Pulmonary artery endothelial cell (primary cell): ENCODE results near the gene PFKL. TPM values are rescaled to one million over a fixed set of nuclear protein-coding genes. Genes with fewer than 3 reads are reported as not detected.

ENCODE experiments used
- DNase-seq: peaks from one replicate; pipeline ENCODE4 v3.0.0-alpha.2; 2011; ENCODE audit warnings: low read depth, low spot score
- total RNA-seq: library from RNA; depleted of rRNA; stranded (reverse); fragments of >200 nt; gene quantifications from 2 replicates; pipeline ENCODE4 v1.2.3, GENCODE V29; 2014

The PFKL gene
- 205 and 317 TPM in 2 replicates for total RNA-seq

DNA sequence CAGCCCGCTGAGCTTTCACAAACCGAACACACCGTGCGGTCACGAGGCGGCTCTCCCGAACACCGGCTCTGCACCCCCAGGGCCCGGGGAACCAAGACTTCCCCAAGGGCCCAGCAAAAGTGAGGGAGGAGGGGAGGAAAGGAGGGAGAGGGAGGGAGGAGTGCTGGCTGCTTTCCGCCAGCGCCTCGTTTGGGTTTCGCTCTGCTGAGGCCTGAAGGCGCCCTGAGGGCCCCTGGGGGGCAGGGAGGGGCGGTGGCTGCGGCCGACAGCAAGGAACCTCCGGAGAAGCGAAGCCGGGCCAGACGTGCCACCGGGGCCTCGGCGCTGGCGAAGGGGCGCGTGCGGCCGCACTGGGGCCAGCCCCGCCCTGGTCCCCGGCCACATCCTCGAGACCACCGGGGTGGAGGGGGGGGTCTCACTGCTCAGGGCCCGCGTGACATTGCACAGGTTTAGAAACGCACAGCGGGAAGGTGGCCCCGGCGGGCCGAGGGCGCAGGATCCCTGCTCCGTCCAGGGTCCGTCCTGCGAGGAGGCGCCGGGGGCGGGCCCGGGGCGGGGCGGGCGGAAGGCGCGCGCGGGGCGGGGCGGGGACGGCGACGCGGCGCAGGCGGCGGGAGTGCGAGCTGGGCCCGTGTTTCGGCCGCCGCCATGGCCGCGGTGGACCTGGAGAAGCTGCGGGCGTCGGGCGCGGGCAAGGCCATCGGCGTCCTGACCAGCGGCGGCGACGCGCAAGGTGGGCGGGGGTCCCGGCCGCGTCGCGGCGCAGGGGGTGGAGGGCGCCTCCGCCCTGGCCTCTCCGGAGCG, at the start of gene PFKL:
TSS of gene PFKL (plus strand) at position 596 of the 804 bp plus-strand sequence. CDS start at position 649, 53 bp downstream.
- no peak for DNase-seq

GRCh38 chr21:44253832-44254710, 45.8 kb upstream of the PFKL start:
- DNase-seq: no peak

- DNase-seq: no peak
These were observed 44.3 kb upstream of the PFKL start for GRCh38 chr21:44255511-44255981.

- DNase-seq: no peak
These were observed 41.7 kb upstream of the PFKL start for GRCh38 chr21:44258056-44258725.

DNA sequence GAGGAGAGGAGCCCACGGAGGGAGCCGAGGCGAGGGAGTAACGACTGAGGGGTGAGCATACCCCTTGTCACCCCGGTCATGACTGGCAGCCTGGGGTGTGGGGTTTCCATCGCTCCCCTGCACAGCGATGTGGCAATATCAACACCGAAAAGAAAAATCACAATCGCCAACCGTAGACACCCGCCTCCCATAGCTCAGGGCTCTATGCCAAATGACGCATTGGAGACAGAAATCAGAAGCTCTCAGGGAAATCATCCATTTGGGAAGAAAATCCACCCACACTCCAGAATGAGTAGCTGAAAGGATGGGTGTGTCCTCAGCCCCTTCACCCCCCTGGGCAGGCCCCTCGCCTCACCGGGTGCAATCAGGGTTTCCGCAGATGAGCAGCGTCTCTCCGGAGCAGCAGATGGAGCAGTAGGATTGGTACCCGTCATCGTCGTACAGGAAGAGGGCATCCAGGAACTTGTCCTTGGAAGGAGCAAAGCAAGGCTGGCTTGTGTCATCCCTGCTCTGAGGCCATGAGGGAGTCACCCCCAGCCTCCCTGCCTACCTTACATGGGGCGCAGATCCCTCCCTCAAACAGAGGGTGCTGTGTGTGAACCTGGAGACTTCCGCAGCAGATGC, 40.7 kb upstream of the PFKL start:
- DNase-seq: no peak

GRCh38 chr21:44260066-44260465, 39.8 kb upstream of the PFKL start:
- no peak for DNase-seq

DNA sequence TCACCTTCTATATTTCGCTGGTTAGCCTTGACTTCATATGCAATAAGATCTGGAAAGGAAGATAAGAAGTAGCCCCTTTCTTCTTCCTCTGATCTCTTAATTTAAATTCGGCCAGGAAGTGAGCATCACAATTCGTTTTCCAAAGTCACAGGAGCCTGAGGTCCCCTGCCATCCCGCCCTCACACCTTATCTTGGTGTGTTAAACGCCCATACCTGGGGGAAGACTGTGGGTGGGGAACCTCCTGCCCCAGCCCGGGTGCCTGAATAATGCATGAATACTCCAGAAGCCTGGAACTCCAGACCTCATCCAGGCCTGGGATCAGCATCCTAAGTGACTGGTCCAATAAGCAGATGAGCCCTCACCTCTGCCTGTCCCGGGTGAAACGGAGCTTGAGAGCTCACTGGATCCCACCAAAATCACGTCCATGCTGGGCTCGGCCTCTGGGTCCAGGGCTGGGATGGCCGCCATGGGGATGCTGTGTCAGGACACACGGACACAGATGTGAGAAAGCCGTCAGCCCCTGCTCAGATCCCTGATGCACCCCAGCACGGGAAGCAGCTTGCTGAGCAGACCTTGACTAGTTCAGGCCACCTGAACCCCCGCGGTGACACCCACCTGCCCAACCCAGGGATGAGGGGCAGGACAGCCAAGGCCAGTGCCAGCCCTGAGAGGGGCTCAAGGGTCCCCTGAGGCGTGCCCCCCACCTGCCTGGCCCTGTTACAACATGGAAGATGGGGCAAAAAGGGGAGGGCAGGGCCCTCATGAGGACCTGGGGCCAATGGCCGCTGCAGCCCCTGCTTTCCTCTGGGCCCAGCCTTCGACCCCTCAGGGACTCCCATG, 38.8 kb upstream of the PFKL start:
- DNase-seq: no peak

GRCh38 chr21:44261675-44262295, 38.1 kb upstream of the PFKL start, which contains the start of gene DNMT3L:
Gene DNMT3L (minus strand): TSS chr21:44261897. CDS start chr21:44261259, 638 bp downstream.
- no peak for DNase-seq

DNA sequence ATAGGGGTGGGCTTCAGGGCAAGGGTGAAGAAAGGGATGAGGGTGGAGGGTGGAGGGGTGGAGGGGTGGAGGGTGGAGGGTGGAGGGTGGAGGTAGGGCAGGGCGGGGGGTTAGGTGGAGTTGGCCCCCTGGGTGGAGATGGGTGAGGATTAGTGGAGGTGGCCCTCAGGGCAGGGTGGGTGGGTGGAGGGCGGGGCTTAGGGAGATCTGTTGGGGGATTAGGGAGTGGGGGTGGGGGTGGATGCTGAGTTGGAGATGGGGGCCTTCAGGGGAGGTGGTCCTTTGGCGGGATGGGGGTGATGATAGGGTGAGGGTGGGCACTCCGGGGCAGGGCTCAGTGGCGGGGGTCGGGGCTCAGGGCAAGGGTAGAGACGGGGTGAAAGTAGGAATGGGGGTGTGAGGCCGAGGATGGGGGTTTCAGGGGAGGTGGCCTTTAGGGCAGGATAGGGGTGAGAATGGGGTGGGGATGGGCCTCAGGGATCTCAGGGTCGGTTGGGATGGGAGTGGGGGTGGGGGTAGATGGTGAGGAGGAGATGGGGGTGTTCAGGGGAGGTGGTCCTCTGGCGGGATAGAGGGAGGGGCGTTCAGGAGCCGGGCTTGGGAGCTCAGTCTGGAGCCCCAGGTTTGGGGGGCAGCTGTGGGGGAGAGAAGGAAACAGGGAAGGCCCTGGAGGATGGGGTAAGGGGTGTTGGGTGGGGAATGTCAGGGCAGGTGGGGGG, 37.4 kb upstream of the PFKL start:
- no peak for DNase-seq

DNA sequence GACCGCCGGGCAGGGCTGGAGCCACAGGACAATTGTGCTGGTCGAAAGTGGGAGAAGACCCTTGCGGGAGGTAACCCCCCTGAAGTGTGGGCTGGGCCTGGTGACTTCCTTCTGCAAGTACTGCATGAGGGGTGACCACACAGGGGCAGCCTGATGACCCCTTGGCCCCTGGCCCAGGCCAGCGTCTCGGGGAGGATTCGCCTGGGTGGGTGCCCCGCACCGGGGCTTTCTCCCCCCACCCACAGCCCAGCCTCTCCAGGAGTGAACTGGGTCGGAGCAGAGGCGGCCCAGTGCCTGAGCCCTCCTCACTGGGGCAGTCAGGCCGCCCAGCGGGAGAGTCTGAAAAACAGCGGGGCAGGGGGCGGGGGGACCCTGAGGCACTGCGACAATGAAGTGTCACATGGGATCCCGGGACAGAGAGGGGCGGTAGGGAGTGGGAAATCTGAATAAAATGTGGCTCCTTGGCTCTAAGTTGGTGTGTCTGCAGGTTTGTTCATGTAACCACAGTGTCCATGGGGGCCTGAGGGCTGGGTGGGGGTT, 36.6 kb upstream of the PFKL start:
- DNase-seq: no peak

DNA sequence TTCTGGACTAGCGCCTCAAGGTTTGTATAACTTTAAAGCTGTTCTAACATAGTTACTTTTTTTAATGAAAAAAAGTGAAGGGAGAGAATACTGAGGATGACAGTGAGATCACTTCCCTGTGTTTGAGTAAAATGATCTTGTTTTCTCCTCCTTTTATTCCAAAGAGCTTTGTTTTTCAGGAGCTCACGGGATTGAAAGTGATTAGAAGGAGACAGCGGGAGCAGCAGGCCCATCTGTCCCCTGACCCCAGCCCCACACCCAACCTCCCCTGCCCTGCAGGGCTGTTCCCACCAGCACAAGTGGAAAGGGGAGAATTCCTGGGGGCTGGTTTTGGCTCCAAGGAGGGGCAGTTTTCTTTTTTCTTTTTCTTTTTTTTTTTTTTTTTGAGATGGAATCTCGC, 36.1 kb upstream of the PFKL start:
- no peak for DNase-seq

- no peak for DNase-seq
These were observed 34.1 kb upstream of the PFKL start for GRCh38 chr21:44265734-44266270.

GRCh38 chr21:44267655-44268142, 32.2 kb upstream of the PFKL start:
- DNase-seq: no peak

GRCh38 chr21:44269090-44269489, 30.8 kb upstream of the PFKL start:
- no peak for DNase-seq

- no peak for DNase-seq
These were observed 28.1 kb upstream of the PFKL start for GRCh38 chr21:44271558-44272283.

DNA sequence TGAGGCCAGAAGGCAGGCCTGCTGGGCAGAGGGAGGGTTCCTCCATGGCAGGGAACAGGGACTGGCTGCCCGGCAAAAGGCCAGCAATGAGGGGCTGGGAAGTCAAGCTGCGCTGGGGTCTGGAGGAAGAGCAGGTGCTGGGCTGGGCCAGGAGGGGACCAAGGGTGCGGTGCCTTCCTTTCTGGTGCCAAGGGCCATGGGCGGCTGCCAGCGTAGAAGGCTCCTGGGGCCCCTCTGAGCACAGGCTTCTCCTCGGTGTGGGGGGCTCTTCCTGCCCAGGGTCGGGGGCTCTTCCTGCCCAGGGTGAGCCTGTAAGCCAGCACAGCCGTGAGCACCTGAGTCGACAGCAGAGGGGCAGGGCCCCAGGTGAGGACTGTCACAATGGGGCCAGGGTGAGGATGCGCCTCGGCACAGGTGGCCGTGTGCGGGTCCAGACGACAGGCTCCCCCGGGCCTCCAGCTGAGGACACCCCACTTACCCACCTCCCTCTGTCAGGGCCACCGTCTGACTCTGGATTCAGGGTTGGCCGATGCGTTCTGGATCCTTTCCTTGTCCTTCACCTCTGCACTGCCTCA, 27.5 kb upstream of the PFKL start:
- no peak for DNase-seq

- DNase-seq: no peak
These were observed 26.8 kb upstream of the PFKL start for GRCh38 chr21:44273046-44273445.
